GM23338 (cell line): Measurements from ENCODE around the gene DTX4. TPM values are rescaled to one million over a fixed set of nuclear protein-coding genes. Genes with fewer than 3 reads are reported as not detected.

Experiments
- CREB1 ChIP-seq: fragments of 250-450 bp; sonication (Bioruptor Pico); IDR thresholded peaks from 2 replicates; pipeline ENCODE4 v1.5.0; 2020; ENCODE audit warnings: low read depth, mild to moderate bottlenecking, moderate library complexity
- CTCF ChIP-seq, 2 experiments: fragments of 200-600 bp in 1 of 2; sonication (generic) in 1 of 2; conservative IDR thresholded peaks; 2 replicates each; pipeline versions ENCODE4 v1.5.1 to v1.6.1; 2016 to 2017; ENCODE audit warnings: antibody characterized with exemption in 2 of 2, low read depth in 2 of 2, mild to moderate bottlenecking in 2 of 2, moderate library complexity in 1 of 2
- ETS1 ChIP-seq: IDR thresholded peaks from 2 replicates; pipeline ENCODE4 v1.6.1; 2016; ENCODE audit warnings: antibody characterized with exemption
- EZH2 ChIP-seq: fragments of 200-600 bp; sonication (generic); IDR thresholded peaks from one replicate; pipeline ENCODE4 v1.8.0; 2017; ENCODE audit warnings: antibody characterized with exemption, mild to moderate bottlenecking, low read depth; ENCODE audit not compliant: unreplicated experiment
- EZH2phosphoT487 ChIP-seq: fragments of 200-600 bp; sonication (generic); IDR thresholded peaks from one replicate; pipeline ENCODE4 v1.8.1; 2018; ENCODE audit warnings: antibody characterized with exemption; ENCODE audit not compliant: unreplicated experiment
- JUNB ChIP-seq: IDR thresholded peaks from one replicate; pipeline ENCODE4 v1.6.1; 2016; ENCODE audit warnings: antibody characterized with exemption; ENCODE audit not compliant: unreplicated experiment
- NANOG ChIP-seq: IDR thresholded peaks from 2 replicates; pipeline ENCODE4 v1.6.1; 2016; ENCODE audit warnings: antibody characterized with exemption, borderline replicate concordance
- POLR2AphosphoS5 ChIP-seq: IDR thresholded peaks from 2 replicates; pipeline ENCODE4 v1.6.1; 2016; ENCODE audit warnings: antibody characterized with exemption, low read depth
- STAT1 ChIP-seq: IDR thresholded peaks from one replicate; pipeline ENCODE4 v1.6.1; 2016; ENCODE audit warnings: antibody characterized with exemption; ENCODE audit not compliant: unreplicated experiment
- ZNF114 ChIP-seq: fragments of 250-450 bp; sonication (Bioruptor Pico); IDR thresholded peaks from 2 replicates; pipeline ENCODE4 v1.5.0; 2020; ENCODE audit warnings: mild to moderate bottlenecking, moderate library complexity
- ZNF462 ChIP-seq: fragments of 250-450 bp; sonication (Bioruptor Pico); IDR thresholded peaks from 2 replicates; pipeline ENCODE4 v1.5.0; 2020; ENCODE audit warnings: mild to moderate bottlenecking, moderate library complexity
- polyA plus RNA-seq: library from polyadenylated mRNA; unstranded; fragments of >200 nt; fragmentation: Nextera tagmentation; extraction: Ambion mirVana; gene quantifications from 2 replicates; pipeline ENCODE4 v1.2.1, GENCODE V29; 2016
- total RNA-seq: library from RNA; depleted of rRNA; stranded (reverse); fragments of >200 nt; shearing (Covaris generic); gene quantifications from 2 replicates; pipeline ENCODE4 v1.2.3, GENCODE V29; 2014

Gene DTX4
- total and polyA plus RNA-seq, 2 experiments from 2014 or later, result 4.2 to 14.7 TPM

- TF ChIP-seq ZNF462 (CRISPR knock-in tag) (no peak), JUNB (no peak), POLR2AphosphoS5 (no peak), EZH2phosphoT487 (no peak), EZH2 (no peak), STAT1 (no peak), ZNF114 (no peak), CTCF (conservative IDR thresholded peaks at IDR 0.05; ENCODE audit: low read depth in 2 of 2) (no peak), CREB1 (CRISPR knock-in tag) (no peak), NANOG (no peak), ETS1 (no peak)
These were observed 23.7 kb downstream of the DTX4 start (continued) for GRCh38 chr11:59195586-59195985.
